Activated naive CD8-positive, alpha-beta T cell treated with anti-CD3 and anti-CD28 coated beads, Interleukin-2, amount 50 U/mL, for 24 hours (primary cell): ENCODE measurements around the gene PRKAG1.

Source experiments
- ATAC-seq: fragments of 150-1000 bp; cut with Tn5 transposase; one replicate; pipeline ENCODE4 v1.10.0; 2021
- DNase-seq: peaks from one replicate; pipeline ENCODE4 v3.0.0; 2021
- H3K27ac Mint-ChIP-seq: one replicate; pipeline ENCODE4 v1.8.0; 2021; ENCODE audit warnings: mild to moderate bottlenecking, mixed read lengths
- H3K27me3 Mint-ChIP-seq: one replicate; pipeline ENCODE4 v1.8.0; 2021; ENCODE audit warnings: mixed read lengths
- H3K36me3 Mint-ChIP-seq: one replicate; pipeline ENCODE4 v1.8.0; 2021; ENCODE audit warnings: low read depth, mixed read lengths
- H3K4me1 Mint-ChIP-seq: one replicate; pipeline ENCODE4 v1.8.0; 2021; ENCODE audit warnings: mixed read lengths
- H3K4me3 Mint-ChIP-seq: one replicate; pipeline ENCODE4 v1.8.0; 2021; ENCODE audit warnings: mild to moderate bottlenecking, moderate library complexity, mixed read lengths
- H3K9me3 Mint-ChIP-seq: one replicate; pipeline ENCODE4 v1.8.0; 2021; ENCODE audit warnings: mixed read lengths

Gene PRKAG1

DNA sequence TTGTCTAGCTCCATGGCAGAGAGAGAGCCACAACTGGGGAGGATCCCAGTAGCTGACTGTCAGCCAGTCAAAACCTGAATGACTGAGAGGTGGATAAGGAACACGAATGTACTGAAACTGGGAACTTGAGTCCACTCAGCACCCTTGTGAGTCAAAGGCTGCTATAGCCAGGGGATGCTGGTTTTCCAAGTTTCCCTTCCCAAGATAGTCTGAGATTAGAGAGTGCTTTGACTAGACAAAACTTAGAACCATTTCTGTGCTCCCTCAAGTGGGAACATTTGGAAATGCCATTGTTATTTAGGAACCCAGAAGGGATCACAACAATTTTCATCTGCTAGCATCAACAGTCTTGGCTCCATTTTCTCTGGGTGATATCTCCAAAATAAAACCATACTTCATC is 4.0 kb downstream of the PRKAG1 start:
- Mint-ChIP-seq H3K4me3 (no peak overlapping the region), H3K27ac (no peak overlapping the region), H3K36me3 (peaks cover 40% of the 10 kb centered on the region), H3K9me3 (no peaks in the 10 kb centered on the region), H3K27me3 (no peaks in the 10 kb centered on the region), H3K4me1 (peaks cover 32% of the 10 kb centered on the region)
- DNase-seq = no peak
- ATAC-seq = no peak

DNA sequence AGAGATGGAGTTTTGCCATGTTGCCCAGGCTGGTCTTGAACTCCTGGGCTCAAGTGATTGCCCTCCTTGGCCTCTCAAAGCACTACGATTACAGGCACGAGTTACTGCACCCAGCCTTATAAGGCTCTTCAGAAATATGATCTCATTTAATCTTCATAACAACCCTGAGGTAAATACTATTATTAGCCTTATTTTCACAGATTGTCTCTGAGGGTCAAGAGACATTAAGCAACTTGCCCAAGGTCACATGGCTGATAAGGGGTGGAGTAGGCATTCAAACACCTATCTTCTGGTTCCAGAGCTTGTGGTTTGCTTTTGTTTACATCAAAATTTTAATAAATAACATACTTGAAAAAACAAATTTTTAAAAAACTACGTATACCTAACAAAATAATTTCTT is 5.1 kb downstream of the PRKAG1 start:
- no peaks in the 10 kb centered on the region for H3K9me3 Mint-ChIP-seq
- H3K27me3 Mint-ChIP-seq = no peaks in the 10 kb centered on the region
- no peak for DNase-seq
- H3K4me3 Mint-ChIP-seq = no peak overlapping the region
- peaks cover 25% of the 10 kb centered on the region for H3K4me1 Mint-ChIP-seq
- no peak overlapping the region for H3K27ac Mint-ChIP-seq
- no peak for ATAC-seq
- peaks cover 42% of the 10 kb centered on the region for H3K36me3 Mint-ChIP-seq

DNA sequence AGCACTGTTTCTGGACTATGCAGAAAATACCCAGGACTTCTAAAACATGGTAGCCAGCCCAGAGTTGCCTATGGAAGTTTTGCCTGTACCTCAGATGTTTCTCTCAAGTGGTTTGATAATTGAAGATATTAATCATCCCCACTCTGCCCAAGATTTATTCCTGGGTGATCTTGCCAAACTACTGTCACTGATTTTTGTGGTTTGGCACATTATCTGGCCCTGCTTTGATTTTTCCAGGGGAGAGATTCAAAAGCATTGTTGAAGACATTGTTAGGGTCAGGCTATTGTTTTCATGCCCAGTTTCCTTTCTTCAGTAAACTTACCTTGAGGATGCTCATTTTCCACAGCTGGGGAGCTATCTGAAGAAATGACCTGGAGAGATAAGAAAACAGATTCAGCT is 5.8 kb downstream of the PRKAG1 start:
- Mint-ChIP-seq H3K27ac (no peak overlapping the region), H3K36me3 (peaks cover 44% of the 10 kb centered on the region), H3K27me3 (no peaks in the 10 kb centered on the region), H3K4me1 (peaks cover 21% of the 10 kb centered on the region), H3K4me3 (no peak overlapping the region), H3K9me3 (no peaks in the 10 kb centered on the region)
- DNase-seq (no peak), ATAC-seq (no peak)

DNA sequence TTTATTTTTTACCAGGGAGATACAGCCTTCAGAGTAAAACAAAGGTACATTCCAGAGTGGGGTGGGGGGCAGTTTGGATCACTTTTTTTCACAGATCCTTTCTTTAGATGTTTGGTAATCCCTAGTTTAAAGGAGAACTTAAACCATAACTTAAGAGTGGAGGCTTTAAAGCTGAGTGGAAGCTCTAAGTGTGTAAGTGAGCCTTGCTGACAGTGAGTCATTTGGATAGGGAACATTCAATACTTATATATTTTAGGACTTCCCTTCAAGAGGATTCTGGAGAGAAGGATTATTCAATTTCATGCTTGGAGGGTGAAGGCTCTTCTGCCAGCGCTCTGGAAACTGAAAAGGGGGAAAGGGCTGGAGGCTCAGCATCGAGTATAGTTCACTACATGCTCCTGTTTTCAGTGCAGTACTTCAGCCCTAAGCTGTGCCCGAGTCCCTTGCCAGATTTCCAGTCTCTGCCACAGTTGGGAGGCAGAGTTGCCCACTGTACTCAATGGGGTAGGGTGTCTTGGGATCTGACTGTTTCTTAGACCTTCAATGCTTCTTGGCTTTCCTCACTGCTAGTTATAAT is 8.4 kb downstream of the PRKAG1 start:
- H3K4me3 Mint-ChIP-seq = no peak overlapping the region
- ATAC-seq (no peak), DNase-seq (no peak)
- no peak overlapping the region for H3K27ac Mint-ChIP-seq
- H3K4me1 Mint-ChIP-seq = peaks cover 2% of the 10 kb centered on the region
- no peaks in the 10 kb centered on the region for H3K27me3 Mint-ChIP-seq
- peaks cover 36% of the 10 kb centered on the region for H3K36me3 Mint-ChIP-seq
- no peaks in the 10 kb centered on the region for H3K9me3 Mint-ChIP-seq

DNA sequence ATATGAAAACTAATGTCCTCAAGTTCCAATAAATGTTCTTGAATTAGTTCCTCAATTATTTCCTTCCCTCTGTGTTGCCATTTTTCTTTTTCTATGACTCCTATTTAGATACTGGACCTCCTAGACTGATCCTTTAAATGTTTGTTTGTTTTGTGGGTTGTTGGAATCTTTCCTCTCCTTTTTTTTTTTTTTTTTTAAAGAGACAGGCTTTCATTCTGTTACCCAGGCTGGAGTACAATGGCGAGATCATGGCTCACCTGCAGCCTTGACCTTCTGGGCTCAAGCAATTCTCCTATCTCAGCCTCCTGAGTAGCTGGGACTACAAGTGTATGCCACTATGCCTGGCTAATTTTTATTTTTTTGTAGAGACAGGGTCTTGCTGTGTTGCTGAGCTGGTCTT is 9.6 kb downstream of the PRKAG1 start:
- H3K27me3 Mint-ChIP-seq = no peaks in the 10 kb centered on the region
- DNase-seq (no peak), ATAC-seq (no peak)
- H3K36me3 Mint-ChIP-seq = peaks cover 41% of the 10 kb centered on the region
- H3K4me1 Mint-ChIP-seq = no peaks in the 10 kb centered on the region
- H3K9me3 Mint-ChIP-seq = no peaks in the 10 kb centered on the region
- no peak overlapping the region for H3K27ac Mint-ChIP-seq
- no peak overlapping the region for H3K4me3 Mint-ChIP-seq

DNA sequence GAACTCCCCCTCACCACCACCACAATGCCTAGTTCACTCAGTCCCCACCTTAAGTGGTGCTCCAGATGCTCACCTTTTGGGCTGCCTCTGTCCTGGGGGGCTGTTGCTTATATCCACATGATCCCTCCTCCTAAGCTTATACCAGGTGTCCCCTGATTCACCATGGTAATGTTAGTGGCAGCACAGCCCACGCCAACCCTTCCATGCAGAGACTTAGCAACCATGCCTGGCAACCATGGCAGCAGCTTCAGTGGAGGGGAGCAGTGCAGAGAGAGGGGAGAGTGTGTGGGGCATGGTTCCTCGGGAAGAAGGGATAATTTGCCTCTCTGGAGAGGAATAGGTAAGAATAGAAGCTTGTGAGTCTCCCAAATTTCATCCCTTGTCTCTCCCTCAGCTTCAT is 18.2 kb downstream of the PRKAG1 start:
- ATAC-seq = no peak
- Mint-ChIP-seq H3K27ac (no peak overlapping the region), H3K4me1 (peaks cover 33% of the 10 kb centered on the region), H3K4me3 (peak overlapping the region; percentile 71), H3K9me3 (no peaks in the 10 kb centered on the region), H3K36me3 (peaks cover 38% of the 10 kb centered on the region), H3K27me3 (peaks cover 40% of the 10 kb centered on the region)
- no peak for DNase-seq

DNA sequence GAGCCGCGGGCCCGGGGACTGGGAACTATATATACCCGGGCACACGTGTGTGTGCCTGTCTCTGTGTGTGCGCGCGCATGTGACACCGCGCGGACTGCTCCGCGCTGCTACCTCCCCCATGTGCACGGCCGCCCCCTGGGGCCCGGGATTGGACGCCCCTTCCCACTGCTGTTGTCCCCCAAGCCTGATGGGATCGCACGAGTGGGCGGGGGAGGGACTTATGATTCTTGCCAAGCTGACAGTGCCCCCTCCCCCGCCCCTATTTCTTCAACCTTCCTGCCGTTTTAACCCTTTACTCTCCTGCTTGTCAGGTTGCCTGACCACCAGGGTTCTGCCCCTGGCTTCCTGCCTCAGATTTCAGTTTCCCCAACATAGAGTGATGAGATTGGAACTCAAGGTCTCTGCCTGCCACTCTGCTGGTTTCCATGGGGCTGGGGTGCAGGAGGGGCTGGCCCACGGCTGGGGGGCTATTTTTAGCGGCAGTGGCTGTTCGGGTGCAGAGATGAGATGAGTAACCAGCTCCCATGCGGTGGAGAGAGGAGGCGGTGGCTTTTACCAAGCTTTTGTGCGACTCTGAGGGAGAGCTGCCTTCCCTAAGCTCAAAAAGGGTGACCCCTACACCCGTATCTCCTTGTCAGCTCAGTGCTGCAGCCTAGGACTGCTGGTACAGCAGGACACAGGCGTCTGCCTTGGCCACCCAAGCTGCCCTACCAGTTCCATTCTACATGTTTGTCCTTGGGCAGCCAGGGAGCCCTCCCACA is 19.0 kb downstream of the PRKAG1 start, which contains the start of gene DDN:
Gene DDN (minus strand): TSS at position 5 of the 761 bp plus-strand sequence. CDS start 88 bp downstream, outside the sequence.
- peaks cover 36% of the 10 kb centered on the region for H3K4me1 Mint-ChIP-seq
- H3K27me3 Mint-ChIP-seq = peaks cover 46% of the 10 kb centered on the region
- ATAC-seq (peak; percentile 66), DNase-seq (peak; percentile 67)
- peak within 1 kb of the TSS; percentile 13 for H3K27ac Mint-ChIP-seq
- peaks cover 30% of the 10 kb centered on the region for H3K36me3 Mint-ChIP-seq
- H3K4me3 Mint-ChIP-seq = peak within 1 kb of the TSS; percentile 71
- H3K9me3 Mint-ChIP-seq = no peaks in the 10 kb centered on the region

DNA sequence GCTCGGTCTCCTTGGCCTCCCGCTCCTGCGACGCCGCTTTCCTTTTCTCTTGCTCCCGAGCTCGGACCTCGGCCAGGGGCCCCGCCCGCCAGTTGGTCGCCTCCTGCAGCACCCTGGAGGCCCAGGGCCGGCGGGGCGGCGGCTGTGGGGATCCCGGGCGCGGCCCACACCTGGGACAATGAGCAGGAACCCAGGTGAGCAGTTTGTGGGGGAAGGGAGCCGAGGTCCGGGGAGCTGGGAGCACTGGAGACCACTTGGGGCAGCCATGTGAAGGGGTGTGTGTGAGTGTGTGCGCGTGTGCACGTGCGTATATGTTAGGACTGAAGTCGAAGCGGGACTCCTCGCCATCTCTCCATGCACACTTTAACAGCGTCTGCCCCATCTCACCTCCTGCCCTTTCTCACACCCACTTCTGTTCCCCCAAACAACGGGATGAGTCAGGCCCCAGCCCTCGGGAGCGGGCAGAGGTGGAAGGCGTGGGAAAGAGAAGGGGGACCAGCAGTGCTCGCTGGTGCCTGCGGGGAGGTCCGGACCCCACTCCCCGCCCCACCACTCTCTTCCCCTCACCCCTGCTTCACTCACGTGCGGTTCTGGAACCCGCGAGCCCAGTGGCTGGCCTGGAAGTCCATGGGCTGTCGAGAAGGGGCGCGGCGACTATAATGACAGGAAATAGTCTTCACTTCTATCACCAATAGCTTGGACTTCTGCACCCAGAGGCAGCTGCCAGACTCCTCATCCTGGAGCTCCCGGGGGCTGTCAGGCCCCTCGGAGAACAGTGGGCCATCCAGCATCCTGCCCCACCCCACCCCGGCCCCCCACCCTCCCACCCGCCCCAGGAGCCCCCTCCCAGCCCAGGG is 19.9 kb downstream of the PRKAG1 start:
- no peaks in the 10 kb centered on the region for H3K9me3 Mint-ChIP-seq
- H3K4me3 Mint-ChIP-seq = peak overlapping the region; percentile 71
- DNase-seq (peak; percentile 47), ATAC-seq (peak; percentile 37)
- H3K36me3 Mint-ChIP-seq = peaks cover 26% of the 10 kb centered on the region
- H3K27ac Mint-ChIP-seq = no peak overlapping the region
- H3K4me1 Mint-ChIP-seq = peaks cover 36% of the 10 kb centered on the region
- peaks cover 54% of the 10 kb centered on the region for H3K27me3 Mint-ChIP-seq

DNA sequence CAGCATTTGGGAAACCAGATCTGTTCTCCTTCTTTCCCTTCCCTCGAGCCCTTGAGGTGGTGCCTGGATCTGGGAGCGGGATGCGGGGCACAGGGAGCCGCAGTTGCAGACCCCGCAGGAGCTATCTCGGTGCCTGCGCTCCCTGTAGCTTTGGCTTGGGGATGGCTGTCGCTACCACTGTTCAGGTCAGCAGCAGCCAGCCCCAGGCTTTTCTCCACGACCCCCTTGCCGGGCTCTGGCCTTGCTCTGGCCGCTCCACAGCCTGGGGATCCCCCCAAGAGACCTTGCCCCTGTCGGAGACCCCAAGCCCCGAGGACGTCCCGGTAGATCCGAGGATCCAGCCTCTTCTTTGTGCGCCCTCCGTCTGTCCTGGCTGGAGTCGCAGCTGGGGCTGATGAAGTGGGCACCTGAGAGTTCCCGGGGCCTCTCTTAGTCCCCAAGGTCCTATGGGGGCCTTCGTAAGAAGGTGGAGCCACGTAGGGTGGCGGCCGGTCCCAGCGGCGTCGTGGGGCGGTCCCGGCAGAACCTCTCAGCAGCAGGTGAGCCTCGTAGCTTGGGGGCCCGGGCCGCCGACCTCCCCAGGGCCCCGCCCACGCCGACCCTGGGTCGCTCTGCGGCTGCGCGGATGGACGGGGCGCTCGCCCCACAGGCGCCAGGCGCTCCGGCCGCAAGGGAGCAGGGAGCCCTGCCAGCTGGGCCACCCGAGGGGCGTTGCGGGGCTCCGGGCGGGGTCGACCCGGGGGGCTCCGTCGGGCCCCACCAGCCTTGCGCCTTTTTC is 20.7 kb downstream of the PRKAG1 start:
- DNase-seq = peak; percentile 57
- H3K27ac Mint-ChIP-seq = no peak overlapping the region
- ATAC-seq = no peak
- H3K27me3 Mint-ChIP-seq = peaks cover 61% of the 10 kb centered on the region
- H3K9me3 Mint-ChIP-seq = no peaks in the 10 kb centered on the region
- peak overlapping the region; percentile 26 for H3K4me3 Mint-ChIP-seq
- peaks cover 20% of the 10 kb centered on the region for H3K36me3 Mint-ChIP-seq
- H3K4me1 Mint-ChIP-seq = peaks cover 36% of the 10 kb centered on the region

DNA sequence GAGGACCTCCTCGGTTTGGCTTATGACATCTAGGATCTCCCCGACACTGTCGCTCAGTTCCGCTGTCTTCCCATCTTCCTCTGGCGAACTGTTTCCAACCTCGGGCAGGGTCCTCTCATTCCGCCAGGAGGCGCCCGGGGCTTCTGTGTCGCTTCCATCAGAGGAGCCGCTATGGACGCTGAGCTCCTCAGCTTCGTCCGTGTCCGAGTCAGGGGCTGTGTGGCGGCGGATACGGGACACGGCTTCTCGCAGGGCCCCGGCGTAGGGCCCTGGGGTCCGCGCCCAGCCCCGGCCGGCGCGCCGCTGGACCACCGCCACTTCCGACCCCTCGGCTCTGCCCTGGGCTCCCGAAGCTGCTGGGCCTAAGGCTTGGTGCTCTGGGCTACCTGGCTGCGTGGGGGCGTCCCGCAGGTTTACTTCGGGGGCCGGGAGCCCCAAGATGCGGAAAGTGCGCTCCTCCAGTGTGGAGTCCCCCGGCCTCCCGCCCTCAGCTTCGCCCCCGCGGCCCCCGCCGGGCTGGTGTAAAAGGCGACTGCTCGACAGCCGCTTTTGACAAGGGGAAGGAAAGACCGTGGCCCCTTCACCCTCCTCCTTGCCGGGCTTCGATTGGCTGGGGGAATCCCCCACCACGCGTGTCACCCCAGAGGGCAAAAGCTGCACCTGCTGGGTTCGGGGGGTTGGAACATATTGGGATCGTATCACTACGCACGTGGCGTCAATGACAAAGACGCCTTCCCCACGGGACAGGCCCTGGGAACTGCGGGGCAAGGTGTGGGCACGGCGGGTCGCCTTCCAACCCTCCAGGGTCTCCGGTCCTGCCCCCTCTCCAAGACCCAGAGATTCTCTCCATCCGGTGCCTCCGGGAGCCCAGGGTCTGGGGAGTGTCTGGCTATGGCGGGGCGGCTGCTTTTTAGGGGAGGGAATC is 21.5 kb downstream of the PRKAG1 start:
- no peak overlapping the region for H3K27ac Mint-ChIP-seq
- peak overlapping the region; percentile 42 for H3K4me3 Mint-ChIP-seq
- H3K9me3 Mint-ChIP-seq = no peaks in the 10 kb centered on the region
- DNase-seq = peak; percentile 76
- H3K4me1 Mint-ChIP-seq = peaks cover 36% of the 10 kb centered on the region
- peaks cover 12% of the 10 kb centered on the region for H3K36me3 Mint-ChIP-seq
- peak; percentile 27 for ATAC-seq
- H3K27me3 Mint-ChIP-seq = peaks cover 62% of the 10 kb centered on the region

DNA sequence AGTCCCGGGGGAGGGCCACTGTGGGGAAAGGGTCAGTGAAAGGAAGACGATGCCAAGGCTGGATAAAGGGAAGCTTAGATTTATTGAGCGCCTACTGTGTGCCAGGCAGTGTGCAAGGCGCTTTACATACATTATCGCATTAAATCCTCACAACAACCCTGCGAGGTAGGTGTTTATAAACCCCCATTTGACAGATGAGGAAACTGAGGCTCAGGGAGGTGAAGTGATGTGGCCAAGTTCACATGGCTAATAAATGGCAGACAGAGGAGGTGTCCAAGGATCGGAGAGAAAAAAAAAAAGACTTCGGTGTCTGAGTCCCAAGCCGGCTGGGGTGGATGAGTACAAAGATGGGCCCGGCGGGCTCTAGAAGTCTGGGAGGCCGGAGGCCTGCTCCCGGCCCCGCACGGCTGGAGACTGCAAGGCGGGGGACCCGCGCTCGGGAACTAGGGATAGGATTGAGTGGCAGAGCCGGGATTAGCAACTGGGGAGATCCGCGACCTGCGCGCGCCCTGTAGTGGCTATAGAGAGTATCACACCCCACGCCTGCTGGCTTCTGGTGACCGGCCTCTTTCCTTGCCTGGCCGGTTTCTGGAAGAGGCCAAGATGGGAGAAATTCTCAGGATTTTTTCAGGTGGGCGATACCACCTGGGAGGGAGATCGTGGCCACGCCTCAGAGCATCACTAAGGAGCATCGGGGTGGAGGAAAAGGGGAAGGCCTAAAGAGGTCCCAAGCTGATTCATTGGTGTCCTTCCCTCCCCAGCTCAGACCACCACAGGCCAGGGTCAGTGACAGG is 23.3 kb downstream of the PRKAG1 start:
- no peaks in the 10 kb centered on the region for H3K9me3 Mint-ChIP-seq
- H3K27me3 Mint-ChIP-seq = peaks cover 63% of the 10 kb centered on the region
- H3K27ac Mint-ChIP-seq = no peak overlapping the region
- DNase-seq = peak; percentile 67
- peak overlapping the region; percentile 2 for H3K4me3 Mint-ChIP-seq
- peaks cover 1% of the 10 kb centered on the region for H3K36me3 Mint-ChIP-seq
- peaks cover 30% of the 10 kb centered on the region for H3K4me1 Mint-ChIP-seq
- no peak for ATAC-seq

DNA sequence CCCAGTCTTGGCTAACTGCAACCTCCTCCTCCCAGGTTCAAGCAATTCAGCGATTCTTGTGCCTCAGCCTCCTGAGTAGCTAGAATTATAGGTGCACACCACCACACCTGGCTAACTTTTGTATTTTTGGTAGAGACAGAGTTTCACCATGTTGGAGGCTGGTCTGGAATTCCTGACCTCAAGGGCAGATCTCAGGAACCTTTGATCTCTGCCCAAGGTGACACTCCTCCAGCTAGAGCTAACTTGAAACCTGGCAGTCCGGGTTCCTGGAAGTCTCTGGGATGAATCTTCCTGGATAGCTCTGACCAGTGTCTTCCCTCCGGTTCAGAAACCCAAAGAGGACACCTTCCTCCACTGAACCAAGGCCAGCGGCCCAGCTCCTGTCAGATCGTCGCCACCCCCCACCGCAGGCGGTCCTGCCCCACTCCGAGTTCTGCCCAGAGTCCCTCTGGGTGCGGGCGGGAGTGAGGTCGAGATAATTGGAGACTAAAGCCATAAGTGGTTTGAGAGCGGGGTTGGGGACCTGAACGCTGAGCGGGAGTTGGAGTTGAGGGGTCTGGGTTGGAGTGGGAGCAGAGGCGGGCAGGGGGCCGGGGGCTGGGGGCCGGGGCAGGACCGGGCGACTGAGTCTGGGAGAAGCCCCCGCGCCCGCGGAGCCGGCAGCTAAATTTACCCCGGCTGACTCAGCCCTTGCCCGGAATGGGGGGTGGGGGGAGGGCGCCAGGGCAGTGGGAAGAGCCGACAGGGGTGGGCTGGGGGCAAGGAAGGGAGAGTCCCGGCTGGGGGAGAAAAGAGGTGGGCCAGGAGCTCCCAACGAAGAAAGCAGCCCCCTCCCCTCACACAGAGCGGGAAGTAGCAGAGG is 24.1 kb downstream of the PRKAG1 start:
- no peaks in the 10 kb centered on the region for H3K36me3 Mint-ChIP-seq
- no peaks in the 10 kb centered on the region for H3K9me3 Mint-ChIP-seq
- no peak overlapping the region for H3K27ac Mint-ChIP-seq
- DNase-seq = no peak
- peaks cover 61% of the 10 kb centered on the region for H3K27me3 Mint-ChIP-seq
- peaks cover 22% of the 10 kb centered on the region for H3K4me1 Mint-ChIP-seq
- no peak overlapping the region for H3K4me3 Mint-ChIP-seq
- ATAC-seq = no peak
